Measurements from ENCODE around the gene NCAM1.

Gene NCAM1

GRCh38 chr11:113198972-113199661, 237.9 kb downstream of the NCAM1 start:
- no peak overlapping the region for H3K27ac Mint-ChIP-seq
- no peaks in the 10 kb centered on the region for H3K9me3 Mint-ChIP-seq
- no peak for DNase-seq (ENCODE audit: low spot score)
- no peaks in the 10 kb centered on the region for H3K36me3 Mint-ChIP-seq (ENCODE audit: low read depth)
- H3K4me1 Mint-ChIP-seq (ENCODE audit: low read depth), result peaks cover 2% of the 10 kb centered on the region
- H3K27me3 Mint-ChIP-seq (ENCODE audit: low read depth), result peaks cover 5% of the 10 kb centered on the region
- no peak overlapping the region for H3K4me3 Mint-ChIP-seq

GRCh38 chr11:113199866-113200265, 238.6 kb downstream of the NCAM1 start:
- H3K36me3 Mint-ChIP-seq (ENCODE audit: low read depth), result no peaks in the 10 kb centered on the region
- H3K9me3 Mint-ChIP-seq, result no peaks in the 10 kb centered on the region
- no peak overlapping the region for H3K27ac Mint-ChIP-seq
- DNase-seq (ENCODE audit: low spot score), result no peak
- peaks cover 2% of the 10 kb centered on the region for H3K4me1 Mint-ChIP-seq (ENCODE audit: low read depth)
- H3K4me3 Mint-ChIP-seq, result no peak overlapping the region
- H3K27me3 Mint-ChIP-seq (ENCODE audit: low read depth), result peaks cover 5% of the 10 kb centered on the region

- Mint-ChIP-seq H3K27ac (no peak overlapping the region), H3K36me3 (ENCODE audit: low read depth) (no peaks in the 10 kb centered on the region), H3K27me3 (ENCODE audit: low read depth) (peaks cover 5% of the 10 kb centered on the region), H3K9me3 (no peaks in the 10 kb centered on the region), H3K4me1 (ENCODE audit: low read depth) (peaks cover 2% of the 10 kb centered on the region), H3K4me3 (no peak overlapping the region)
- no peak for DNase-seq (ENCODE audit: low spot score)
These were observed 240.0 kb downstream of the NCAM1 start for GRCh38 chr11:113201054-113201818.

- Mint-ChIP-seq H3K27ac (no peak overlapping the region), H3K4me1 (ENCODE audit: low read depth) (peaks cover 2% of the 10 kb centered on the region), H3K9me3 (no peaks in the 10 kb centered on the region)
These were observed 241.2 kb downstream of the NCAM1 start for GRCh38 chr11:113202431-113202830.

GRCh38 chr11:113203141-113203753, 242.0 kb downstream of the NCAM1 start:
- H3K4me3 Mint-ChIP-seq, result no peak overlapping the region
- H3K27me3 Mint-ChIP-seq (ENCODE audit: low read depth), result peaks cover 4% of the 10 kb centered on the region
- DNase-seq (ENCODE audit: low spot score), result no peak
- H3K36me3 Mint-ChIP-seq (ENCODE audit: low read depth), result no peaks in the 10 kb centered on the region
- peaks cover 2% of the 10 kb centered on the region for H3K4me1 Mint-ChIP-seq (ENCODE audit: low read depth)
- H3K27ac Mint-ChIP-seq, result no peak overlapping the region
- H3K9me3 Mint-ChIP-seq, result no peaks in the 10 kb centered on the region

More at GRCh38 chr11:113202431-113202830, 241.2 kb downstream of the NCAM1 start:
- no peaks in the 10 kb centered on the region for H3K36me3 Mint-ChIP-seq (ENCODE audit: low read depth)
- H3K4me3 Mint-ChIP-seq, result no peak overlapping the region
- DNase-seq (ENCODE audit: low spot score), result no peak
- H3K27me3 Mint-ChIP-seq (ENCODE audit: low read depth), result peaks cover 2% of the 10 kb centered on the region

- Mint-ChIP-seq H3K4me1 (ENCODE audit: low read depth) (peaks cover 2% of the 10 kb centered on the region), H3K4me3 (no peak overlapping the region), H3K36me3 (ENCODE audit: low read depth) (no peaks in the 10 kb centered on the region), H3K9me3 (no peaks in the 10 kb centered on the region), H3K27me3 (ENCODE audit: low read depth) (peaks cover 5% of the 10 kb centered on the region), H3K27ac (no peak overlapping the region)
- DNase-seq (ENCODE audit: low spot score), result no peak
These were observed 243.1 kb downstream of the NCAM1 start for GRCh38 chr11:113204280-113204679.

GRCh38 chr11:113213549-113213948, 252.3 kb downstream of the NCAM1 start:
- no peak overlapping the region for H3K4me3 Mint-ChIP-seq
- DNase-seq (ENCODE audit: low spot score), result no peak
- no peak overlapping the region for H3K27ac Mint-ChIP-seq

GRCh38 chr11:113222241-113222640, 261.0 kb downstream of the NCAM1 start:
- Mint-ChIP-seq H3K4me3 (no peak overlapping the region), H3K4me1 (ENCODE audit: low read depth) (no peaks in the 10 kb centered on the region)

More at GRCh38 chr11:113213549-113213948, 252.3 kb downstream of the NCAM1 start:
- peaks cover 15% of the 10 kb centered on the region for H3K27me3 Mint-ChIP-seq (ENCODE audit: low read depth)
- no peaks in the 10 kb centered on the region for H3K36me3 Mint-ChIP-seq (ENCODE audit: low read depth)
- H3K9me3 Mint-ChIP-seq, result no peaks in the 10 kb centered on the region
- H3K4me1 Mint-ChIP-seq (ENCODE audit: low read depth), result no peaks in the 10 kb centered on the region

GRCh38 chr11:113234888-113235287, 273.7 kb downstream of the NCAM1 start:
- DNase-seq (ENCODE audit: low spot score), result no peak
- H3K27ac Mint-ChIP-seq, result no peak overlapping the region
- no peaks in the 10 kb centered on the region for H3K4me1 Mint-ChIP-seq (ENCODE audit: low read depth)
- H3K27me3 Mint-ChIP-seq (ENCODE audit: low read depth), result peaks cover 19% of the 10 kb centered on the region
- H3K36me3 Mint-ChIP-seq (ENCODE audit: low read depth), result no peaks in the 10 kb centered on the region
- no peaks in the 10 kb centered on the region for H3K9me3 Mint-ChIP-seq
- H3K4me3 Mint-ChIP-seq, result no peak overlapping the region

More at GRCh38 chr11:113222241-113222640, 261.0 kb downstream of the NCAM1 start:
- H3K27ac Mint-ChIP-seq, result no peak overlapping the region
- DNase-seq (ENCODE audit: low spot score), result no peak
- H3K36me3 Mint-ChIP-seq (ENCODE audit: low read depth), result no peaks in the 10 kb centered on the region
- peaks cover 11% of the 10 kb centered on the region for H3K27me3 Mint-ChIP-seq (ENCODE audit: low read depth)
- no peaks in the 10 kb centered on the region for H3K9me3 Mint-ChIP-seq

- H3K4me3 Mint-ChIP-seq, result no peak overlapping the region
- no peaks in the 10 kb centered on the region for H3K36me3 Mint-ChIP-seq (ENCODE audit: low read depth)
- no peak overlapping the region for H3K27ac Mint-ChIP-seq
- peaks cover 33% of the 10 kb centered on the region for H3K27me3 Mint-ChIP-seq (ENCODE audit: low read depth)
- no peaks in the 10 kb centered on the region for H3K4me1 Mint-ChIP-seq (ENCODE audit: low read depth)
- no peak for DNase-seq (ENCODE audit: low spot score)
- no peaks in the 10 kb centered on the region for H3K9me3 Mint-ChIP-seq
These were observed 276.0 kb downstream of the NCAM1 start for GRCh38 chr11:113237261-113237660.

- H3K9me3 Mint-ChIP-seq, result no peaks in the 10 kb centered on the region
- H3K27me3 Mint-ChIP-seq (ENCODE audit: low read depth), result peaks cover 39% of the 10 kb centered on the region
- H3K4me1 Mint-ChIP-seq (ENCODE audit: low read depth), result peaks cover 12% of the 10 kb centered on the region
- no peak overlapping the region for H3K27ac Mint-ChIP-seq
- H3K4me3 Mint-ChIP-seq, result no peak overlapping the region
- no peaks in the 10 kb centered on the region for H3K36me3 Mint-ChIP-seq (ENCODE audit: low read depth)
- DNase-seq (ENCODE audit: low spot score), result no peak
These were observed 277.5 kb downstream of the NCAM1 start for GRCh38 chr11:113238721-113239120.

GRCh38 chr11:113240389-113240788, 279.2 kb downstream of the NCAM1 start:
- Mint-ChIP-seq H3K27ac (no peak overlapping the region), H3K4me1 (ENCODE audit: low read depth) (peaks cover 14% of the 10 kb centered on the region), H3K4me3 (no peak overlapping the region), H3K36me3 (ENCODE audit: low read depth) (no peaks in the 10 kb centered on the region), H3K27me3 (ENCODE audit: low read depth) (peaks cover 42% of the 10 kb centered on the region), H3K9me3 (no peaks in the 10 kb centered on the region)
- DNase-seq (ENCODE audit: low spot score), result no peak

- Mint-ChIP-seq H3K27ac (no peak overlapping the region), H3K9me3 (no peaks in the 10 kb centered on the region), H3K4me3 (no peak overlapping the region), H3K4me1 (ENCODE audit: low read depth) (peaks cover 14% of the 10 kb centered on the region), H3K36me3 (ENCODE audit: low read depth) (no peaks in the 10 kb centered on the region), H3K27me3 (ENCODE audit: low read depth) (peaks cover 46% of the 10 kb centered on the region)
- no peak for DNase-seq (ENCODE audit: low spot score)
These were observed 279.8 kb downstream of the NCAM1 start for GRCh38 chr11:113240790-113241635.

Data from T-helper 2 cell treated with Interferon-gamma antibody and Interleukin-4, amounts not matched to agents 5 μg/mL and 100 μg/mL, for 36 hours (primary cell).